Karpas-422 (cell line): ENCODE data around the gene CABLES2. TPM values are rescaled to one million over a fixed set of nuclear protein-coding genes. Genes with fewer than 3 reads are reported as not detected.
A peak's percentile ranks its signal among the peaks of the same experiment; 100 is the strongest.

Source experiments
- DNase-seq: peaks from one replicate; pipeline ENCODE4 v3.0.0-alpha.2; 2015
- H2AFZ ChIP-seq: fragments of 200-600 bp; sonication (generic); 2 replicates; pipeline ENCODE4 v1.6.1; 2014; ENCODE audit warnings: antibody characterized with exemption, low read length, mixed read lengths
- H3K27ac ChIP-seq: fragments of 200-600 bp; sonication (generic); 2 replicates; pipeline ENCODE4 v1.5.1; 2014; ENCODE audit warnings: mild to moderate bottlenecking, low read length, moderate library complexity
- H3K27me3 ChIP-seq: fragments of 200-600 bp; sonication (generic); 2 replicates; pipeline ENCODE4 v1.6.1; 2014; ENCODE audit warnings: low read length, mixed read lengths
- H3K36me3 ChIP-seq: fragments of 200-600 bp; sonication (generic); 2 replicates; pipeline ENCODE4 v1.6.1; 2014; ENCODE audit warnings: low read length, mixed read lengths; ENCODE audit not compliant: insufficient read depth
- H3K4me1 ChIP-seq: fragments of 200-600 bp; sonication (generic); 2 replicates; pipeline ENCODE4 v1.6.1; 2014; ENCODE audit warnings: mild to moderate bottlenecking, low read length, mixed read lengths
- H3K4me2 ChIP-seq: fragments of 200-600 bp; sonication (generic); 2 replicates; pipeline ENCODE4 v1.6.1; 2014; ENCODE audit warnings: low read length, low read depth, mild to moderate bottlenecking; ENCODE audit not compliant: poor library complexity, severe bottlenecking
- H3K4me3 ChIP-seq: fragments of 200-600 bp; sonication (generic); 2 replicates; pipeline ENCODE4 v1.5.1; 2014; ENCODE audit warnings: mild to moderate bottlenecking, antibody characterized with exemption, low read length, mixed read lengths
- H3K79me2 ChIP-seq: fragments of 200-600 bp; sonication (generic); 2 replicates; pipeline ENCODE4 v1.6.1; 2014; ENCODE audit warnings: mild to moderate bottlenecking, low read length, mixed read lengths
- H3K9ac ChIP-seq: fragments of 200-600 bp; sonication (generic); 2 replicates; pipeline ENCODE4 v1.6.0; 2014; ENCODE audit warnings: low read length
- H3K9me2 ChIP-seq: fragments of 200-600 bp; sonication (generic), shearing (Covaris generic); replicated peaks from 2 replicates; pipeline ENCODE4 v1.6.0; 2014; ENCODE audit warnings: mild to moderate bottlenecking, low read length, moderate library complexity; ENCODE audit not compliant: insufficient read depth
- H3K9me3 ChIP-seq: fragments of 300-700, 200-600 bp; sonication (generic); 2 replicates; pipeline ENCODE4 v1.6.1; 2014; ENCODE audit warnings: low read length, mixed read lengths
- H4K20me1 ChIP-seq: fragments of 200-600 bp; sonication (generic); 2 replicates; pipeline ENCODE4 v1.6.1; 2014; ENCODE audit warnings: mild to moderate bottlenecking, antibody characterized with exemption, low read length, low read depth; ENCODE audit not compliant: insufficient read depth
- total RNA-seq: library from RNA; depleted of rRNA; stranded (reverse); fragments of >200 nt; shearing (Covaris generic); gene quantifications from 2 replicates; pipeline ENCODE4 v1.2.3, GENCODE V29; 2014; ENCODE audit warnings: low replicate concordance

CABLES2 gene
- total RNA-seq, 1 experiment from 2014 or later, result 7.6 TPM

DNA sequence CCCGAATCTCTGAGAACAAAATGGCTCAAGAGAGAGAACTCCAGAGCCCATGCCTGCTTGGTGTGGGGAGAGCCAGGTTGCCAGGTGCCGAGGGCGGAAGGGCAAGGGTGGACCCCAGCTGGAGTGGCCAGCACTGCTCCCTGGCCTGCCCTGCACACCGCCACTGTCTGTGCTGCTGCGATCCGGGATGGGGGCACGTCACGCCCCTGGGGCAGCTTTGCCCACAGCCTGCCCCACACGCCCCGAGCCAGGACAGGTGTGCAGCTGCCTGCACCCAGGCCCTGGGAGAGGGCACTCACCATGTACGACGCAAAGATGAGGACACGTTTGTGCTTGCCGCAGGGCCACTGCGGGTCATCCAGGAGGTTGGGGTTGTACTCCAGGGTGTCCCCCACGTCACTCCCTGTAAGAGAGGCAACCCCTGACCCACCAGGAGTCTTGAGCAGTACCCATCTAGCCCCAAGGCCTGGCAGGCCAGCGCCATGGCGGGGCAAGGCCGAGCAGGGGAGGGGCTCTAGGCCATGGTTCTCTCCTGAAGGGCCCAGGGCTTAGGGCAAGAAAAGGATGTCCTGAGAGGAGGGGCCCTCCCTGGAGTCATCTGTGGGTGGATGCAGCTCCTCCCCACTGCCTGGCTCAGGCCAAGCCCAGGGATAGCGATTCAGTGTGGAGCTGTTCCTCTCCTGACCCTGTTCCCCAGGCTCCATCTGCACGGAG is 14.3 kb downstream of the CABLES2 start:
- no peak for DNase-seq
- peaks cover 21% of the 10 kb centered on the region for H3K36me3 ChIP-seq
- no peaks in the 10 kb centered on the region for H3K27me3 ChIP-seq
- no peak overlapping the region for H3K4me2 ChIP-seq
- H3K9me3 ChIP-seq, result no peaks in the 10 kb centered on the region
- peaks cover 12% of the 10 kb centered on the region for H3K4me1 ChIP-seq
- no peak overlapping the region for H3K9ac ChIP-seq
- no peak overlapping the region for H2AFZ ChIP-seq
- H4K20me1 ChIP-seq, result peaks cover 14% of the 10 kb centered on the region
- peaks cover 12% of the 10 kb centered on the region for H3K79me2 ChIP-seq
- no peak overlapping the region for H3K27ac ChIP-seq
- no peak overlapping the region for H3K4me3 ChIP-seq
- H3K9me2 ChIP-seq, result no peaks in the 10 kb centered on the region

GRCh38 chr20:62392077-62392418 is 15.0 kb downstream of the CABLES2 start:
- H3K36me3 ChIP-seq, result peaks cover 22% of the 10 kb centered on the region
- H3K4me3 ChIP-seq, result no peak overlapping the region
- no peak overlapping the region for H2AFZ ChIP-seq
- H4K20me1 ChIP-seq, result peaks cover 21% of the 10 kb centered on the region
- H3K9me3 ChIP-seq, result no peaks in the 10 kb centered on the region
- H3K4me1 ChIP-seq, result peaks cover 13% of the 10 kb centered on the region
- no peaks in the 10 kb centered on the region for H3K9me2 ChIP-seq
- peaks cover 20% of the 10 kb centered on the region for H3K79me2 ChIP-seq
- no peak overlapping the region for H3K9ac ChIP-seq
- no peaks in the 10 kb centered on the region for H3K27me3 ChIP-seq
- no peak overlapping the region for H3K4me2 ChIP-seq
- no peak for DNase-seq
- H3K27ac ChIP-seq, result no peak overlapping the region

DNA sequence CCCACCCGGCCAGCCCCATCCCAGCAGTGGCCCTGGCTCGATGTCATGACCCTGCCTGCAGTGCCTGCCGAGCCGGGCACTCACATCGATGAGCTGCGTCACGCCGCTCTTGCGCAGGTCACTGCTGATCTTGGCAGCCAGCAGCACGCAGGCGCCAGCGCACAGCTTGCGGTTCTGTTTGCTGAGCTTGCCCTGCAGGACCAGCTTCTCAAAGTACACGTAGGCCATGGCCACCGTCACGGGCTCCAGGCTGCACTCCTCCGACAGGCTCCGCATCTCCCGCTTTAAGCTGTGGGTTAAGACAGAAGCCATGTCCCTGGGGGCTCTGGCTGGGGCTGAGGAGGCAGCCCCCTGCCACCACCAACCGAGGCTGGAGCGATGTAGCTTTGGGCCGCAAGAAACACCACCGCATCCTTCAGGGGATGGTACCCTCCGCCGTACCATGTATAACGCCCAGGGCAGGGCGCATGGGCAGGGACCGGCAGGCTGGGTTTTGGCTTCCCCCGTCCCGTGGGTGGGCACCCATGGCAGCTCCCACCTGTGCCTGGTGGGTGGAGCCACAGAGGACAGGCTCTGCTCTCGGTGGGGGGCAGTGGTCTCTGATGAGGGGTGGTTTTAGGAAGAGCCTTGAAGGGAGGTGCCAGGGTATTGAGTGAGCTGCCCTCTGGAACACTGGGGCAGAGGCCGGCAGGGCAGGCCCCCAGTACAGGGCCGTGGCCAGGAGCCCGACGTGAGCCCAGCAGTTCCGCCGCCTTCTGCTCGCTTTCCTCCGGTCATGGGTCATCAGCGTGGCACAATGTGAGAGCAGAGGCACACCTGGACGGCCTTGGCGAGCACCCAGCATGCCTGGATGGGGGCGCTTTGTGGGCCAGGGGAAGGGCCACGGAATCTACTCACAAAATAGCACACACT is 15.7 kb downstream of the CABLES2 start:
- H3K9me2 ChIP-seq, result no peaks in the 10 kb centered on the region
- no peak overlapping the region for H2AFZ ChIP-seq
- H3K9me3 ChIP-seq, result no peaks in the 10 kb centered on the region
- no peak for DNase-seq
- H3K79me2 ChIP-seq, result peaks cover 24% of the 10 kb centered on the region
- H3K27me3 ChIP-seq, result no peaks in the 10 kb centered on the region
- H3K4me2 ChIP-seq, result no peak overlapping the region
- no peak overlapping the region for H3K4me3 ChIP-seq
- H3K9ac ChIP-seq, result no peak overlapping the region
- peaks cover 22% of the 10 kb centered on the region for H3K36me3 ChIP-seq
- H3K27ac ChIP-seq, result no peak overlapping the region
- H3K4me1 ChIP-seq, result peaks cover 13% of the 10 kb centered on the region
- H4K20me1 ChIP-seq, result peaks cover 21% of the 10 kb centered on the region

GRCh38 chr20:62390317-62391164 is 16.5 kb downstream of the CABLES2 start:
- Histone ChIP-seq H3K4me1 (peaks cover 14% of the 10 kb centered on the region), H2AFZ (no peak overlapping the region), H3K27ac (no peak overlapping the region), H3K9me3 (no peaks in the 10 kb centered on the region), H3K4me3 (no peak overlapping the region), H3K9me2 (no peaks in the 10 kb centered on the region), H3K79me2 (peaks cover 33% of the 10 kb centered on the region), H4K20me1 (peaks cover 21% of the 10 kb centered on the region), H3K9ac (no peak overlapping the region), H3K27me3 (no peaks in the 10 kb centered on the region), H3K36me3 (peaks cover 22% of the 10 kb centered on the region), H3K4me2 (no peak overlapping the region)
- DNase-seq, result no peak

- H4K20me1 ChIP-seq, result peaks cover 21% of the 10 kb centered on the region
Measured at GRCh38 chr20:62389601-62390087, 17.4 kb downstream of the CABLES2 start.

DNA sequence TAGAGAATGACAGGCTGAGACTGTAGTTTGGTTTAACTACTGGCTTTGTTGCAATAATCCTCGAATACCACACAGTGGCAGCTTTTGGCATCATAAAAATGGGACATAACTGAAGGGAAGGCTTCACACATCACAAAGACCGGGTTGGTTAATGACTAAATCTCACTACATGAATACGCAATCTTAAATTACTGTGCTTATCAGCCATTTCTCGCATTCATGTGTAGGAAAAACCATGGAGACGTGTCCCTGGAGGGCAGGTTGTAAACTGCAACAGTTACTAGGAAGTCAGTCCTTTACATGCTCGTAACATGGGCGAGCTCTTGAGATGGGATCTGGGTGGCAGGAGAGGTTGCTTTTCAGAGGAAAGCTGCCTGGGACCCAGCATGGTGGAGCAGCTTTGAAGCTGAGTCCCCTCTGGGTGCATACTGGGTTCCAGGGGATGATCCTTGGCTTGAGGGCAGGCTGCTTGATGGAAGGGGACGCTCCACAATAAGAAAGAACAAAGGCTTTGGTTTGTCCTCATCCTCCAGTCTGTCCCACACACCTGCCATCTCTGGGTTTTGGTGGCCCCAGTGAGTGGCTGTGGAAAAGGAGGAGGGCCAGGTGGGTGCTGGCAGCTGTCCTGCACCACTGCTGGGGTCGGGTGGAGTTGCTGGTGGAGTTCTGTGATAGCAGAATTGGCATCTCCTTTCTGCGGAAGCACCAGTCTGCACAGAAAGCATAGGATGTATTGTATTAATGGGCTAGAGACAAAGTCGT is 18.1 kb downstream of the CABLES2 start:
- Histone ChIP-seq H3K9me2 (no peaks in the 10 kb centered on the region), H3K4me2 (peak overlapping the region; percentile 96), H3K27ac (no peak overlapping the region), H2AFZ (no peak overlapping the region), H3K36me3 (peaks cover 22% of the 10 kb centered on the region), H4K20me1 (peaks cover 21% of the 10 kb centered on the region), H3K4me1 (peaks cover 21% of the 10 kb centered on the region), H3K9me3 (no peaks in the 10 kb centered on the region), H3K4me3 (peak overlapping the region; percentile 93), H3K9ac (peak overlapping the region; percentile 99), H3K79me2 (peaks cover 48% of the 10 kb centered on the region), H3K27me3 (no peaks in the 10 kb centered on the region)
- DNase-seq, result no peak

More at GRCh38 chr20:62389601-62390087, 17.4 kb downstream of the CABLES2 start:
- Histone ChIP-seq H3K9me2 (no peaks in the 10 kb centered on the region), H3K4me3 (no peak overlapping the region), H3K79me2 (peaks cover 42% of the 10 kb centered on the region), H3K4me1 (peaks cover 21% of the 10 kb centered on the region), H3K27me3 (no peaks in the 10 kb centered on the region), H3K36me3 (peaks cover 22% of the 10 kb centered on the region), H3K9ac (no peak overlapping the region), H2AFZ (no peak overlapping the region), H3K27ac (no peak overlapping the region), H3K9me3 (no peaks in the 10 kb centered on the region), H3K4me2 (no peak overlapping the region)
- no peak for DNase-seq

GRCh38 chr20:62387933-62388635 is 19.0 kb downstream of the CABLES2 start:
- H2AFZ ChIP-seq, result no peak overlapping the region
- H3K9me3 ChIP-seq, result no peaks in the 10 kb centered on the region
- no peak for DNase-seq
- H3K36me3 ChIP-seq, result peaks cover 22% of the 10 kb centered on the region
- peak overlapping the region; percentile 93 for H3K4me3 ChIP-seq
- H3K9ac ChIP-seq, result peak overlapping the region; percentile 99
- no peaks in the 10 kb centered on the region for H3K27me3 ChIP-seq
- H3K4me2 ChIP-seq, result peak overlapping the region; percentile 96
- H3K27ac ChIP-seq, result peak overlapping the region; percentile 73; the same call in 1 of the 2 replicates
- peaks cover 51% of the 10 kb centered on the region for H3K79me2 ChIP-seq
- H4K20me1 ChIP-seq, result peaks cover 21% of the 10 kb centered on the region
- H3K9me2 ChIP-seq, result no peaks in the 10 kb centered on the region
- H3K4me1 ChIP-seq, result peaks cover 21% of the 10 kb centered on the region
